H1 (cell line): ENCODE measurements around the gene DYRK2. TPM values are rescaled to one million over a fixed set of nuclear protein-coding genes. Genes with fewer than 3 reads are reported as not detected.
A peak's percentile ranks its signal among the peaks of the same experiment; 100 is the strongest.

Experiments
- CTCF ChIA-PET: fragments of 300-600 bp; sonication (Branson Sonifier 250); formaldehyde crosslinking; loops from one replicate; lab custom pipeline; 2021; ENCODE audit not compliant: partially characterized antibody; lab: Charles Lee
- POLR2A ChIA-PET: fragments of 300-600 bp; sonication (Branson Sonifier 250); formaldehyde crosslinking; loops from one replicate; lab custom pipeline; 2021; ENCODE audit warnings: inconsistent platforms; ENCODE audit not compliant: partially characterized antibody; lab: Charles Lee
- DNase-seq, 2 experiments: peaks; one replicate each; pipeline versions ENCODE4 v3.0.0 to v3.0.0-alpha.2; 2010 to 2022; ENCODE audit warnings: low spot score in 2 of 2, low read depth in 1 of 2, mixed read lengths in 1 of 2
- FAIRE-seq: peaks from 2 replicates; lab custom pipeline; 2011; peaks lifted over from hg19 to GRCh38; lab: Jason Lieb, UNC
- H2AFZ ChIP-seq: 2 replicates; pipeline ENCODE4 v1.8.1; 2012; ENCODE audit warnings: low read length, inconsistent platforms
- H2AK5ac ChIP-seq: 2 replicates; pipeline ENCODE4 v1.6.1; 2013; ENCODE audit warnings: low read depth, low read length
- H2BK120ac ChIP-seq: replicated peaks from 2 replicates; pipeline ENCODE3; 2013; ENCODE audit warnings: low read depth, low read length, inconsistent platforms
- H2BK12ac ChIP-seq: 2 replicates; pipeline ENCODE4 v1.6.1; 2013; ENCODE audit warnings: low read depth, low read length
- H2BK15ac ChIP-seq: 2 replicates; pipeline ENCODE4 v1.6.1; 2013; ENCODE audit warnings: low read length
- H2BK20ac ChIP-seq: 2 replicates; pipeline ENCODE4 v1.6.1; 2013; ENCODE audit warnings: low read length
- H2BK5ac ChIP-seq: 2 replicates; pipeline ENCODE4 v1.6.1; 2013; ENCODE audit warnings: low read depth, low read length
- H3K14ac ChIP-seq: 2 replicates; pipeline ENCODE4 v1.6.1; 2013; ENCODE audit warnings: inconsistent platforms; ENCODE audit not compliant: insufficient read length
- H3K18ac ChIP-seq: 2 replicates; pipeline ENCODE4 v1.6.1; 2013; ENCODE audit warnings: low read length; ENCODE audit errors: extremely low read depth
- H3K23ac ChIP-seq: 2 replicates; pipeline ENCODE4 v1.6.1; 2013; ENCODE audit warnings: inconsistent platforms; ENCODE audit not compliant: insufficient read length
- H3K23me2 ChIP-seq: 2 replicates; pipeline ENCODE4 v1.6.1; 2013; ENCODE audit warnings: low read depth, low read length
- H3K27ac ChIP-seq: 2 replicates; pipeline ENCODE4 v1.6.1; 2011; ENCODE audit warnings: low read depth, low read length, inconsistent platforms
- H3K27me3 ChIP-seq, 4 experiments: replicated peaks in 1 of 4; 1 replicate in 1 of 4; 2 replicates in 3 of 4; pipeline versions ENCODE4 v1.6.1 to v1.8.1; 2011 to 2013; ENCODE audit warnings: low read length in 3 of 4, mild to moderate bottlenecking in 3 of 4, inconsistent platforms in 2 of 4, mixed read lengths in 2 of 4, moderate library complexity in 1 of 4; ENCODE audit not compliant: control insufficient read depth in 3 of 4, insufficient read depth in 3 of 4; ENCODE audit errors: extremely low read depth in 1 of 4
- H3K36me3 ChIP-seq, 4 experiments: 2 replicates each; pipeline versions ENCODE4 v1.6.1 to v1.8.1; 2011 to 2013; ENCODE audit warnings: mild to moderate bottlenecking in 4 of 4, low read length in 3 of 4, moderate library complexity in 2 of 4, control low read depth in 1 of 4, inconsistent platforms in 1 of 4; ENCODE audit not compliant: insufficient read depth in 4 of 4, control insufficient read depth in 2 of 4
- H3K4ac ChIP-seq: replicated peaks from 2 replicates; pipeline ENCODE3; 2013; ENCODE audit warnings: low read length, low read depth, mixed read lengths, inconsistent platforms; ENCODE audit not compliant: insufficient read length
- H3K4me1 ChIP-seq, 4 experiments: replicated peaks in 1 of 4; 1 replicate in 1 of 4; 2 replicates in 3 of 4; pipeline versions ENCODE4 v1.6.1 to v1.8.1; 2011 to 2013; ENCODE audit warnings: low read length in 3 of 4, inconsistent platforms in 2 of 4, mixed read lengths in 1 of 4; ENCODE audit not compliant: insufficient read depth in 4 of 4, control insufficient read depth in 3 of 4
- H3K4me2 ChIP-seq, 2 experiments: 2 replicates each; pipeline versions ENCODE4 v1.6.1 to v1.8.1; 2011 to 2013; ENCODE audit warnings: low read depth in 2 of 2, low read length in 2 of 2, control low read depth in 1 of 2, inconsistent platforms in 1 of 2, mild to moderate bottlenecking in 1 of 2; ENCODE audit not compliant: insufficient read depth in 1 of 2
- H3K4me3 ChIP-seq, 4 experiments: fragments of 200-600, 300-600 bp in 1 of 4; sonication (generic), shearing (Covaris generic), sonication (Bioruptor Twin) in 1 of 4; 2 replicates each; pipeline versions ENCODE4 v1.5.1 to v1.8.1; 2011 to 2016; ENCODE audit warnings: low read length in 4 of 4, low read depth in 3 of 4, control low read depth in 2 of 4, inconsistent platforms in 2 of 4, mild to moderate bottlenecking in 2 of 4, mixed read lengths in 1 of 4, moderate library complexity in 1 of 4; ENCODE audit not compliant: insufficient read depth in 2 of 4; ENCODE audit errors: extremely low read depth in 1 of 4
- H3K56ac ChIP-seq: replicated peaks from 2 replicates; pipeline ENCODE3; 2013; ENCODE audit warnings: low read depth, mild to moderate bottlenecking, mixed read lengths, low read length, inconsistent platforms; ENCODE audit not compliant: insufficient read length
- H3K79me1 ChIP-seq: 2 replicates; pipeline ENCODE4 v1.6.1; 2013; ENCODE audit warnings: low read depth, low read length, control low read depth
- H3K79me2 ChIP-seq, 2 experiments: 2 replicates each; pipeline versions ENCODE4 v1.6.1 to v1.8.1; 2012 to 2013; ENCODE audit warnings: low read length in 2 of 2, mild to moderate bottlenecking in 2 of 2, inconsistent platforms in 1 of 2; ENCODE audit not compliant: insufficient read depth in 2 of 2, control insufficient read depth in 1 of 2
- H3K9ac ChIP-seq, 4 experiments: replicated peaks in 1 of 4; 1 replicate in 1 of 4; 2 replicates in 3 of 4; pipeline versions ENCODE4 v1.6.1 to v1.8.1; 2011 to 2013; ENCODE audit warnings: low read depth in 3 of 4, low read length in 3 of 4, control low read depth in 2 of 4, mild to moderate bottlenecking in 2 of 4, moderate library complexity in 2 of 4, inconsistent platforms in 1 of 4; ENCODE audit errors: extremely low read depth in 1 of 4
- H3K9me3 ChIP-seq, 2 experiments: 2 replicates each; pipeline versions ENCODE4 v1.6.1 to v1.8.1; 2012 to 2013; ENCODE audit warnings: mild to moderate bottlenecking in 2 of 2, moderate library complexity in 2 of 2, control low read depth in 1 of 2, inconsistent platforms in 1 of 2, low read depth in 1 of 2, low read length in 1 of 2, mixed read lengths in 1 of 2; ENCODE audit not compliant: insufficient read depth in 2 of 2
- H4K20me1 ChIP-seq, 2 experiments: replicated peaks in 1 of 2; 2 replicates each; pipeline versions ENCODE3 to v1.8.1; 2011 to 2013; ENCODE audit warnings: inconsistent platforms in 2 of 2, low read length in 2 of 2, mild to moderate bottlenecking in 1 of 2; ENCODE audit not compliant: insufficient read depth in 2 of 2, control insufficient read depth in 1 of 2
- H4K5ac ChIP-seq: 2 replicates; pipeline ENCODE4 v1.6.1; 2013; ENCODE audit warnings: low read length, low read depth, mixed read lengths, inconsistent platforms; ENCODE audit not compliant: insufficient read length
- H4K8ac ChIP-seq: 2 replicates; pipeline ENCODE4 v1.8.0; 2013; ENCODE audit warnings: mild to moderate bottlenecking, moderate library complexity, low read length, inconsistent platforms; ENCODE audit not compliant: insufficient read depth; ENCODE audit errors: extremely low read depth
- H4K91ac ChIP-seq: replicated peaks from 2 replicates; pipeline ENCODE3; 2013; ENCODE audit warnings: low read length, mixed read lengths, inconsistent platforms; ENCODE audit not compliant: insufficient read length
- RBBP5 ChIP-seq: IDR thresholded peaks from 2 replicates; pipeline ENCODE4 v1.7.1; 2012; ENCODE audit warnings: low read depth, mild to moderate bottlenecking, inconsistent platforms, low read length, moderate library complexity, borderline replicate concordance
- RNF2 ChIP-seq: fragments of 200-900, 300-1000 bp; sonication (generic); IDR thresholded peaks from 2 replicates; pipeline ENCODE4 v1.7.1; 2016; ENCODE audit warnings: borderline replicate concordance, low read depth, mild to moderate bottlenecking, antibody characterized with exemption, low read length; ENCODE audit not compliant: poor library complexity, severe bottlenecking; ENCODE audit errors: missing control alignments
- WGBS, 2 experiments: shearing (Covaris generic) in 1 of 2; methylation state at CpG; one replicate each; pipeline versions ENCODE4 v1.1.6 to v1.1.7; 2013 to 2015; ENCODE audit warnings: low lambda C conversion rate in 2 of 2, mixed read lengths in 2 of 2, inconsistent platforms in 1 of 2, low coverage in 1 of 2, missing lambda C conversion rate in 1 of 2; ENCODE audit not compliant: insufficient replicate concordance in 2 of 2, insufficient coverage in 1 of 2, insufficient read length in 1 of 2; ENCODE audit errors: extremely low coverage in 1 of 2, missing lambda C conversion rate in 1 of 2; 5-methylcytosine and 5-hydroxymethylcytosine counted together
- polyA plus RNA-seq, 7 experiments: library from polyadenylated mRNA; depleted of rRNA in 3 of 7; stranded (reverse) in 5 of 7; unstranded in 2 of 7; fragments of >200 nt in 5 of 7; fragments of 200-250 nt in 2 of 7; gene quantifications; 1 replicate in 5 of 7; 2 replicates in 1 of 7; 4 replicates in 1 of 7; pipeline versions ENCODE4 v1.2.1 to v1.2.3, GENCODE V29; 2011 to 2013; ENCODE audit warnings: missing spikeins in 2 of 7, mixed read lengths in 2 of 7
- total RNA-seq: library from RNA; stranded (reverse); fragmentation: NEBNext Ultra II Directional; extraction: Animal tissue kit (Norgen Biotek cat#: 25700); gene quantifications from 2 replicates; pipeline ENCODE4 v1.2.1, GENCODE V29; 2021

The DYRK2 gene
- total and polyA plus RNA-seq, 2 of the 8 experiments (the other 6 are each of a cell fraction or from before 2014, with no cell fraction given): 11.2 to 31.6 TPM

GRCh38 chr12:67640863-67641262 lies 7.7 kb upstream of the DYRK2 start:
- 0 out of 2 replicates have a peak overlapping the region, but pooled peaks have one; percentile 78 for H2AFZ ChIP-seq
- no peaks in the 10 kb centered on the region for H3K36me3 ChIP-seq
- H3K27ac ChIP-seq: no peak overlapping the region
- no peak overlapping the region for H3K23ac ChIP-seq
- no peak overlapping the region for H4K8ac ChIP-seq
- ChIA-PET CTCF (interaction anchor here (0.6 to 1.4 kb wide), 3 partner anchors 11 to 301 kb away, joined by 3 read pairs; no protein-coding TSS in a partner anchor), POLR2A (no interaction called here)
- H3K56ac ChIP-seq: no peak overlapping the region
- DNase-seq (no peak), FAIRE-seq (no peak)
- H2BK20ac ChIP-seq: no peak overlapping the region
- no peaks in the 10 kb centered on the region for H3K4me1 ChIP-seq
- no peak overlapping the region for H3K4ac ChIP-seq
- H2BK120ac ChIP-seq: no peak overlapping the region
- no peak overlapping the region for H2AK5ac ChIP-seq
- whole genome bisulfite sequencing, 2 experiments: 83% methylated on average over 2 of the region's 2 CpGs; no CpG with 5 or more reads in 1 of the 2 experiments
- no peaks in the 10 kb centered on the region; a peak in 1 of 7 replicates for H3K27me3 ChIP-seq
- no peak overlapping the region for H3K14ac ChIP-seq
- H4K20me1 ChIP-seq: no peaks in the 10 kb centered on the region
- no peak overlapping the region for H3K4me2 ChIP-seq
- H2BK12ac ChIP-seq: no peak overlapping the region
- no peaks in the 10 kb centered on the region for H3K9me3 ChIP-seq
- no peak overlapping the region for H3K9ac ChIP-seq
- no peaks in the 10 kb centered on the region for H3K79me1 ChIP-seq
- no peak overlapping the region for H4K5ac ChIP-seq
- TF ChIP-seq RNF2: no peak
- no peak for TF ChIP-seq RBBP5
- H4K91ac ChIP-seq: no peak overlapping the region
- no peak overlapping the region; the same call in 1 of the 2 replicates for H2BK15ac ChIP-seq
- no peaks in the 10 kb centered on the region for H3K79me2 ChIP-seq
- no peak overlapping the region for H3K18ac ChIP-seq
- no peaks in the 10 kb centered on the region for H3K23me2 ChIP-seq
- no peak overlapping the region for H3K4me3 ChIP-seq
- peak overlapping the region; percentile 35; the same call in 1 of the 2 replicates for H2BK5ac ChIP-seq
